ENCODE results near the gene BIRC6.
A peak's percentile ranks its signal among the peaks of the same experiment; 100 is the strongest.
"Not testable (repeated sequence)": the region's sequence is repeated elsewhere in the genome, so short reads cannot be mapped to it uniquely, and the experiment has no call there.

BIRC6 gene

GRCh38 chr2:32514946-32515345 lies 158.1 kb downstream of the BIRC6 start:
- no peak for DNase-seq

- no peak for DNase-seq
Measured at GRCh38 chr2:32516567-32516966, 159.7 kb downstream of the BIRC6 start.

GRCh38 chr2:32522770-32523169 lies 165.9 kb downstream of the BIRC6 start:
- DNase-seq, result no peak

GRCh38 chr2:32523686-32524085 lies 166.9 kb downstream of the BIRC6 start:
- no peak for DNase-seq

- DNase-seq, result no peak
Measured at GRCh38 chr2:32532341-32532740, 175.5 kb downstream of the BIRC6 start.

- DNase-seq, result no peak
Measured at GRCh38 chr2:32532961-32533360, 176.1 kb downstream of the BIRC6 start.

- no peak for DNase-seq
Measured at GRCh38 chr2:32534831-32535230, 178.0 kb downstream of the BIRC6 start.

- no peak for DNase-seq
Measured at GRCh38 chr2:32538735-32539134, 181.9 kb downstream of the BIRC6 start.

- not testable (repeated sequence) for DNase-seq
Measured at GRCh38 chr2:32552483-32552882, 195.7 kb downstream of the BIRC6 start.

GRCh38 chr2:32553829-32554432 lies 197.1 kb downstream of the BIRC6 start:
- peak; percentile 71 for DNase-seq

- DNase-seq, result no peak
Measured at GRCh38 chr2:32558492-32558891, 201.7 kb downstream of the BIRC6 start.

GRCh38 chr2:32559136-32559535 lies 202.3 kb downstream of the BIRC6 start:
- DNase-seq, result no peak

GRCh38 chr2:32562906-32563305 lies 206.1 kb downstream of the BIRC6 start:
- DNase-seq, result no peak

- no peak for DNase-seq
Measured at GRCh38 chr2:32564417-32565035, 207.7 kb downstream of the BIRC6 start.

- DNase-seq, result no peak
Measured at GRCh38 chr2:32565902-32566301, 209.1 kb downstream of the BIRC6 start.

GRCh38 chr2:32572030-32572429 lies 215.2 kb downstream of the BIRC6 start:
- no peak for DNase-seq

GRCh38 chr2:32572737-32573136 lies 215.9 kb downstream of the BIRC6 start:
- no peak for DNase-seq

- no peak for DNase-seq
Measured at GRCh38 chr2:32591669-32592463, 235.0 kb downstream of the BIRC6 start.

GRCh38 chr2:32594573-32594972 lies 237.8 kb downstream of the BIRC6 start:
- no peak for DNase-seq

- DNase-seq, result no peak
Measured at GRCh38 chr2:32611366-32611765, 254.5 kb downstream of the BIRC6 start.

GRCh38 chr2:32611771-32612170 lies 254.9 kb downstream of the BIRC6 start:
- DNase-seq, result no peak

GRCh38 chr2:32614084-32614483 lies 257.3 kb downstream of the BIRC6 start:
- DNase-seq, result no peak

GRCh38 chr2:32617599-32618189 lies 260.9 kb downstream of the BIRC6 start:
- DNase-seq, result no peak
